ENCODE data around the gene CTSH. TPM values are rescaled to one million over a fixed set of nuclear protein-coding genes. Genes with fewer than 3 reads are reported as not detected.

Gene CTSH
- total RNA-seq, 1 donor from 2014 or later = 112 TPM

DNA sequence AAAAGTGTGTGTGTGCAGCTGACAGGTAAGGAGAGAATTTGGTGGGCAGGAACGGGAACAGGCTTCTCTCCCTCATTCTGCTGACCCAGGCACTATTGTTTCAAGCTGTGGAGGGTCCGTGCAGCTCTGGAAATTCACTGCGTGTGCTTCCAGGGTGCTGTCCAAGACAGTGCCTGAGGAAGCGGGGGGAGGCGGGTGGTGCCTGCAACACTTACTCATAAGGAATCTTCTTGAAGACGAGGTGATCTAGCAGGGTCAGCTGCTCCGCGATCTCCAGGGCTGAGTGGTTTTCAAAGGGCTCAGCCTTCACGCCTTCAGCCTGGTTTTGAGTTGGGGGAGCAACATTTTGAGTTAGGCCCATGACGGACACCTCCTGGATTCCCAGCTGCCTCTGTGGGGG is 46.6 kb upstream of the CTSH start:
- no peaks in the 10 kb centered on the region for H3K36me3 ChIP-seq
- intact Hi-C loops (cut with DNase I) = no loop called here
- TF ChIP-seq, protein P1, sequence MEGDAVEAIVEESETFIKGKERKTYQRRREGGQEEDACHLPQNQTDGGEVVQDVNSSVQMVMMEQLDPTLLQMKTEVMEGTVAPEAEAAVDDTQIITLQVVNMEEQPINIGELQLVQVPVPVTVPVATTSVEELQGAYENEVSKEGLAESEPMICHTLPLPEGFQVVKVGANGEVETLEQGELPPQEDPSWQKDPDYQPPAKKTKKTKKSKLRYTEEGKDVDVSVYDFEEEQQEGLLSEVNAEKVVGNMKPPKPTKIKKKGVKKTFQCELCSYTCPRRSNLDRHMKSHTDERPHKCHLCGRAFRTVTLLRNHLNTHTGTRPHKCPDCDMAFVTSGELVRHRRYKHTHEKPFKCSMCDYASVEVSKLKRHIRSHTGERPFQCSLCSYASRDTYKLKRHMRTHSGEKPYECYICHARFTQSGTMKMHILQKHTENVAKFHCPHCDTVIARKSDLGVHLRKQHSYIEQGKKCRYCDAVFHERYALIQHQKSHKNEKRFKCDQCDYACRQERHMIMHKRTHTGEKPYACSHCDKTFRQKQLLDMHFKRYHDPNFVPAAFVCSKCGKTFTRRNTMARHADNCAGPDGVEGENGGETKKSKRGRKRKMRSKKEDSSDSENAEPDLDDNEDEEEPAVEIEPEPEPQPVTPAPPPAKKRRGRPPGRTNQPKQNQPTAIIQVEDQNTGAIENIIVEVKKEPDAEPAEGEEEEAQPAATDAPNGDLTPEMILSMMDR (IDR thresholded peaks at IDR 0.05) = no peak
- peaks cover 4 to 11% of the 10 kb centered on the region in 2 donors for H3K4me1 ChIP-seq
- H3K9me3 ChIP-seq = no peaks in the 10 kb centered on the region
- H3K27me3 ChIP-seq = no peaks in the 10 kb centered on the region
- H3K27ac ChIP-seq = no peak overlapping the region
- no peak overlapping the region for H3K4me3 ChIP-seq
- DNase-seq (ENCODE audit: low spot score in 2 of 2) = no peak

DNA sequence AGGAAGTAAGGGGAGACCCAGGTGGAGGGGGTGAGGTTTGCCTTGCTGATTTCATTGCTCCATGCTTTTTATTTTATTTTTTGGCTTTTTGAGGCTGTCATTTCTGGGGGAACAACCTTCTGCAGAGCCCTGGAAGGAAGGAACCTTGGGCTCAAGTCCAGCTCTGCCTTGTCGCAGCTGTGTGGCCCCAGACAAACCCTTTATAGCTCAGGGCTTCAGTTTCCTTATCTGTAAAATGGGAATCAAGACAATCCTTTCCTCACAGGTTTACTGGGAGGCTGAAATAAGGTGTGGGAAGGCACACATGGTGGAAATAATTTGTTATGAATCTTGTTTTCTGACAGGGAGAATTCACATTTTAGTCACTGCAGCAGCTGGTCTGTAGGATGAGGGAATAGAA is 45.4 kb upstream of the CTSH start:
- Histone ChIP-seq H3K27ac (no peak overlapping the region), H3K4me1 (peaks cover 4 to 11% of the 10 kb centered on the region in 2 donors), H3K9me3 (no peaks in the 10 kb centered on the region), H3K27me3 (no peaks in the 10 kb centered on the region), H3K4me3 (no peak overlapping the region), H3K36me3 (no peaks in the 10 kb centered on the region)
- no peak for DNase-seq (ENCODE audit: low spot score in 2 of 2)
- TF ChIP-seq, protein P1 (IDR thresholded peaks at IDR 0.05) = no peak
- intact Hi-C loops (cut with DNase I) = no loop called here

DNA sequence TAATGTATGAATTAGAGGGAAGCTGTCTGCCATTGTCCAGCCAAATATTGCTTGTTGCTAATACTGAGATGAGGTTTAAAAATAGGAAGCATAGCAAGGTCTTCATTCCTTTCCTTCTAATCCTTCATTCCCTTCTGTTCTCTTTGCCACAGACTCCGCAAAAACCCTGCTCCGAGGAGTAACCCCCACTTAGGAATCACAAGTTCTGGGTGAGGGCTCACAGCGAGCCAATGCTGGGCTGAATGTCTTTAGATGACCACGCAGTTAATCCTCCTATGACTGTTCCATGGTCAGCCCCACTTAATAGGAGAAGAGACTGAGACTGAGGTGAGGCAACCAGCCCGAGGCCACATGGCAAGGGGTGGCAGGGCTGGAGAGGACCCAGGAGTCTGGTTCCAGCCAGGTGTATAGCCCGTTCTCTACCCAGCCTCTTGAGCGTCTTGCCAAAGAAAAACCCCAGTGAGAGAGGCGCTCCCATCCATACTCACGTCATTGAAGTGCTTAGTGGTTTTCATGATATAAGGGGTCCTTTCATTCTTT is 44.9 kb upstream of the CTSH start:
- Histone ChIP-seq H3K27ac (peak overlapping the region in 1 of 2 donors; percentile 24), H3K36me3 (no peaks in the 10 kb centered on the region), H3K4me3 (no peak overlapping the region), H3K4me1 (peaks cover 4 to 11% of the 10 kb centered on the region in 2 donors), H3K9me3 (no peaks in the 10 kb centered on the region), H3K27me3 (no peaks in the 10 kb centered on the region)
- DNase-seq (ENCODE audit: low spot score in 2 of 2) = no peak
- TF ChIP-seq, protein P1 (IDR thresholded peaks at IDR 0.05) = no peak
- intact Hi-C loops (cut with DNase I) = loop anchor here (10.0 kb wide), 1 partner anchor 235 kb away; no protein-coding TSS in a partner anchor

DNA sequence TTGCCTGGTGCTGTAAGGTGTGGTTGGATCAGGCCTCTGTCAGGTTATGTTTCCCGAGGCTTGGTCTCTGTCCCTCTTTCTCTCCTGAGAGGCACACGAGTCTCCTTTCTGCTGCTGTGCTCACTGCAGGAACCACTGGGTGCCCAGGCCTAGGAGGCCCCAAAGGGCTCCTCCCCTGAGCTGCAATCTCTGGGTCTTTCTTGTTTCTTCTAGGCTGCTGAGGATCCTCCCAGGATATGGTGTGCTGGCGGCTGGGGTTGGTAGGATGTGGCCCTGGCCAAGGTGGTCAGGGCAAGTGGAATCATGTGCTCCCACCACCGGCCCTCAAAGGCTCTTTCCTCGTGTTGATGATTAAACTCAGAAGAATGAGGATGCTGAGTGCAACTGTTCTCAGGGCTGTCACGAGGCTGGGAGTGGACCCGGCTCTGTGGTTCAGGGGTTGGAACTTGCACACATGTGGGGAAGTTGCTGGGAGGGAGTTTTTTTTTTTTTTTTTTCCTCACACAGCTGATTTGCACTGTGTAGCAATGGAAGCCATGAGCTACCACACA is 43.6 kb upstream of the CTSH start:
- peak; percentile 80 to 89 for DNase-seq (ENCODE audit: low spot score in 2 of 2)
- intact Hi-C loops (cut with DNase I) = loop anchor here (10.0 kb wide), 1 partner anchor 234 kb away; no protein-coding TSS in a partner anchor
- Histone ChIP-seq H3K4me3 (no peak overlapping the region), H3K36me3 (no peaks in the 10 kb centered on the region), H3K9me3 (no peaks in the 10 kb centered on the region), H3K27me3 (no peaks in the 10 kb centered on the region), H3K4me1 (peaks cover 4 to 11% of the 10 kb centered on the region in 2 donors), H3K27ac (peak overlapping the region; percentile 44 to 67)
- TF ChIP-seq, protein P1 (IDR thresholded peaks at IDR 0.05) = no peak

DNA sequence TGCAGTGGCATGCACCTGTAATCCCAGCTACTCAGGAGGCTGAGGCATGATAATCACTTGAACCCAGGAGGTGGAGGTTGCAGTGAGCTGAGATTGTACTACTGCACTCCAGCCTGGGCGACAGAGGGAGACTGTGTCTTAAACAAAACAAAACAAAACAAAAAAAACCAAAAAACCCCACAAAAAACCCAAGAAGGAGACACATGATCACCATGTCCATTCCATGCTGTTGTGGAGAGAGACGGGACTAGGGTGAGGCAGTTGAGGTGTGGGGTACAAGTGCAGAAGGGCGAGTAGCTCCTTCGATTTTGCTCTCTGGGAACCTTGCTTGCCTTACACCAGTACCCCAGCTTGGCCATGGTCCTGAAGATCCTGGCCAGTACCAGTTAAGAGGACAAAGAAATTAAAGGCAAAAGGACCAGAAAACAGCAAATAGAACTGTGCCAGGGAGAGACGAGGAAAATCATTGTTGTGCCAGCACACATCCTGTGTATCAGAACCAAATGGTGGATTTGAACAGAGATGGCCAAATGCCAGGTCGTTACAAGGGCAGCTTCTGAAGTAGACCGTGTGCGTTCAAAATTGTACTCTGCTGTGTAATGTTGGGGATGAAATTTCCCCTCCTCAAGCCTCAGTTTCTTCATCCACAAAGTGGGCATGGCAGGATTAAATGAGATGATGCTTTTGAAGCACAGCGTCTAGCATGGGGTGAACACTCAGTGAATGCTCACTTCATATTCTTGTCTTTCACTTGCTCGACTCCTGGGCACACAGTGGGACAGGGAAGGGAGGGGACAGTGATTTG is 42.9 kb upstream of the CTSH start:
- no peaks in the 10 kb centered on the region for H3K36me3 ChIP-seq
- H3K4me3 ChIP-seq = no peak overlapping the region
- H3K9me3 ChIP-seq = no peaks in the 10 kb centered on the region
- peaks cover 4 to 11% of the 10 kb centered on the region in 2 donors for H3K4me1 ChIP-seq
- no peak for DNase-seq (ENCODE audit: low spot score in 2 of 2)
- H3K27ac ChIP-seq = peak overlapping the region; percentile 44 to 67
- H3K27me3 ChIP-seq = no peaks in the 10 kb centered on the region
- intact Hi-C loops (cut with DNase I) = loop anchor here (10.0 kb wide), 1 partner anchor 233 kb away; no protein-coding TSS in a partner anchor
- TF ChIP-seq, protein P1 (IDR thresholded peaks at IDR 0.05) = no peak
